Skeletal muscle satellite cell (primary cell): Measurements from ENCODE around the gene NLRP9.

ENCODE experiments used
- H3K27me3 ChIP-seq: 2 replicates; pipeline ENCODE4 v1.7.0; 2013; ENCODE audit warnings: low read length; ENCODE audit not compliant: control insufficient read depth, insufficient read depth
- H3K36me3 ChIP-seq: 2 replicates; pipeline ENCODE4 v1.7.0; 2013; ENCODE audit warnings: mild to moderate bottlenecking, control low read depth, low read length; ENCODE audit not compliant: insufficient read depth
- H3K4me1 ChIP-seq: 2 replicates; pipeline ENCODE4 v1.7.0; 2013; ENCODE audit warnings: low read length; ENCODE audit not compliant: control insufficient read depth, insufficient read depth
- H3K4me2 ChIP-seq: 2 replicates; pipeline ENCODE4 v1.7.0; 2013; ENCODE audit warnings: mild to moderate bottlenecking, low read length
- H3K4me3 ChIP-seq: 2 replicates; pipeline ENCODE4 v1.7.0; 2013; ENCODE audit warnings: low read length
- H3K9ac ChIP-seq: 2 replicates; pipeline ENCODE4 v1.7.0; 2013; ENCODE audit warnings: mild to moderate bottlenecking, low read depth, low read length, moderate library complexity
- H3K9me3 ChIP-seq: replicated peaks from 2 replicates; pipeline ENCODE4 v1.7.0; 2013; ENCODE audit warnings: mild to moderate bottlenecking, control low read depth, low read length

NLRP9 gene

GRCh38 chr19:55684946-55685681 is 53.1 kb downstream of the NLRP9 start:
- Histone ChIP-seq H3K36me3 (peaks cover 71% of the 10 kb centered on the region), H3K27me3 (no peaks in the 10 kb centered on the region), H3K4me1 (no peaks in the 10 kb centered on the region), H3K9ac (no peak overlapping the region), H3K4me2 (no peak overlapping the region), H3K4me3 (no peak overlapping the region), H3K9me3 (no peaks in the 10 kb centered on the region)

- Histone ChIP-seq H3K4me2 (no peak overlapping the region), H3K36me3 (peaks cover 71% of the 10 kb centered on the region), H3K4me3 (no peak overlapping the region), H3K9ac (no peak overlapping the region), H3K4me1 (peaks cover 11% of the 10 kb centered on the region), H3K9me3 (no peaks in the 10 kb centered on the region), H3K27me3 (no peaks in the 10 kb centered on the region)
Measured at GRCh38 chr19:55683449-55684261, 54.5 kb downstream of the NLRP9 start.

GRCh38 chr19:55681131-55682092 is 56.8 kb downstream of the NLRP9 start:
- no peaks in the 10 kb centered on the region for H3K27me3 ChIP-seq
- peaks cover 26% of the 10 kb centered on the region for H3K4me1 ChIP-seq
- H3K4me2 ChIP-seq: no peak overlapping the region
- peaks cover 70% of the 10 kb centered on the region for H3K36me3 ChIP-seq
- H3K9me3 ChIP-seq: no peaks in the 10 kb centered on the region
- no peak overlapping the region for H3K4me3 ChIP-seq
- no peak overlapping the region for H3K9ac ChIP-seq

GRCh38 chr19:55680339-55681130 is 57.7 kb downstream of the NLRP9 start:
- Histone ChIP-seq H3K4me1 (peaks cover 26% of the 10 kb centered on the region), H3K36me3 (peaks cover 61% of the 10 kb centered on the region), H3K9me3 (no peaks in the 10 kb centered on the region), H3K4me3 (no peak overlapping the region), H3K27me3 (no peaks in the 10 kb centered on the region), H3K4me2 (no peak overlapping the region), H3K9ac (no peak overlapping the region)

GRCh38 chr19:55679343-55680257 is 58.6 kb downstream of the NLRP9 start:
- H3K4me3 ChIP-seq: no peak overlapping the region
- no peaks in the 10 kb centered on the region for H3K9me3 ChIP-seq
- peaks cover 29% of the 10 kb centered on the region for H3K4me1 ChIP-seq
- no peak overlapping the region for H3K4me2 ChIP-seq
- H3K27me3 ChIP-seq: no peaks in the 10 kb centered on the region
- no peak overlapping the region for H3K9ac ChIP-seq
- H3K36me3 ChIP-seq: peaks cover 53% of the 10 kb centered on the region

- Histone ChIP-seq H3K9me3 (no peaks in the 10 kb centered on the region), H3K4me1 (peaks cover 33% of the 10 kb centered on the region), H3K27me3 (no peaks in the 10 kb centered on the region), H3K4me3 (no peak overlapping the region), H3K36me3 (peaks cover 47% of the 10 kb centered on the region), H3K9ac (no peak overlapping the region), H3K4me2 (no peak overlapping the region)
Measured at GRCh38 chr19:55678121-55678671, 60.0 kb downstream of the NLRP9 start.

- H3K4me1 ChIP-seq: peaks cover 33% of the 10 kb centered on the region
- no peaks in the 10 kb centered on the region for H3K9me3 ChIP-seq
- no peaks in the 10 kb centered on the region for H3K27me3 ChIP-seq
- H3K4me2 ChIP-seq: peak overlapping the region; percentile 88
- H3K9ac ChIP-seq: no peak overlapping the region
- H3K4me3 ChIP-seq: no peak overlapping the region
- H3K36me3 ChIP-seq: peaks cover 47% of the 10 kb centered on the region
Measured at GRCh38 chr19:55677572-55678028, 60.6 kb downstream of the NLRP9 start.

- no peaks in the 10 kb centered on the region for H3K9me3 ChIP-seq
- peak overlapping the region; percentile 88 for H3K4me2 ChIP-seq
- H3K36me3 ChIP-seq: peaks cover 48% of the 10 kb centered on the region
- H3K4me1 ChIP-seq: peaks cover 37% of the 10 kb centered on the region
- H3K4me3 ChIP-seq: peak overlapping the region; percentile 76
- peak overlapping the region; percentile 87 for H3K9ac ChIP-seq
- H3K27me3 ChIP-seq: no peaks in the 10 kb centered on the region
Measured at GRCh38 chr19:55676889-55677505, 61.2 kb downstream of the NLRP9 start.

GRCh38 chr19:55676383-55676782 is 61.8 kb downstream of the NLRP9 start:
- Histone ChIP-seq H3K9ac (peak overlapping the region; percentile 87), H3K4me1 (peaks cover 39% of the 10 kb centered on the region)

More at GRCh38 chr19:55676383-55676782, 61.8 kb downstream of the NLRP9 start:
- Histone ChIP-seq H3K27me3 (no peaks in the 10 kb centered on the region), H3K4me3 (peak overlapping the region; percentile 76), H3K9me3 (no peaks in the 10 kb centered on the region), H3K4me2 (peak overlapping the region; percentile 88), H3K36me3 (peaks cover 46% of the 10 kb centered on the region)
